Neural cell (in vitro differentiated cells): ENCODE data around the gene GRIK3. TPM values are rescaled to one million over a fixed set of nuclear protein-coding genes. Genes with fewer than 3 reads are reported as not detected.

Experiments
- H2AFZ ChIP-seq: fragments of 200-600, 300-800 bp; sonication (generic), shearing (Covaris generic); 2 replicates; pipeline ENCODE4 v1.6.0; 2014; ENCODE audit warnings: low read depth, mild to moderate bottlenecking, antibody characterized with exemption, low read length, moderate library complexity
- H3F3A ChIP-seq: fragments of 200-600 bp; shearing (Covaris generic); 2 replicates; pipeline ENCODE4 v1.6.1; 2016; ENCODE audit warnings: mild to moderate bottlenecking, moderate library complexity, mixed read lengths, antibody characterized with exemption, low read length; ENCODE audit not compliant: insufficient read depth, poor library complexity, severe bottlenecking
- H3K27ac ChIP-seq: fragments of 200-600, 300-800 bp; sonication (generic), shearing (Covaris generic); 2 replicates; pipeline ENCODE4 v1.5.1; 2014; ENCODE audit warnings: mild to moderate bottlenecking, low read length, moderate library complexity
- H3K27me3 ChIP-seq: fragments of 300-800, 200-600 bp; sonication (generic), shearing (Covaris generic); 2 replicates; pipeline ENCODE4 v1.6.0; 2014; ENCODE audit warnings: mild to moderate bottlenecking, low read depth, low read length, moderate library complexity; ENCODE audit not compliant: insufficient read depth
- H3K36me3 ChIP-seq: fragments of 300-800, 200-600 bp; sonication (generic), shearing (Covaris generic); 2 replicates; pipeline ENCODE4 v1.5.1; 2014; ENCODE audit warnings: mild to moderate bottlenecking, antibody characterized with exemption, low read length, moderate library complexity; ENCODE audit not compliant: insufficient read depth
- H3K4me2 ChIP-seq: fragments of 300-800, 200-600 bp; sonication (generic), shearing (Covaris generic); 2 replicates; pipeline ENCODE4 v1.6.0; 2014; ENCODE audit warnings: mild to moderate bottlenecking, low read length
- H3K4me3 ChIP-seq: fragments of 300-800, 200-600 bp; sonication (generic), shearing (Covaris generic); 2 replicates; pipeline ENCODE4 v1.5.1; 2014; ENCODE audit warnings: mild to moderate bottlenecking, low read length, moderate library complexity
- H3K79me2 ChIP-seq: fragments of 200-600 bp; shearing (Covaris generic); replicated peaks from 2 replicates; pipeline ENCODE4 v1.6.0; 2014; ENCODE audit warnings: mild to moderate bottlenecking, low read length, moderate library complexity; ENCODE audit not compliant: insufficient read depth
- H3K9ac ChIP-seq: fragments of 300-800, 200-600 bp; sonication (generic), shearing (Covaris generic); 2 replicates; pipeline ENCODE4 v1.6.1; 2016; ENCODE audit warnings: mild to moderate bottlenecking, low read length, mixed read lengths
- H3K9me2 ChIP-seq: fragments of 200-600 bp; shearing (Covaris generic); 2 replicates; pipeline ENCODE4 v1.6.1; 2016; ENCODE audit warnings: mild to moderate bottlenecking, low read length, mixed read lengths; ENCODE audit not compliant: insufficient read depth
- H3K9me3 ChIP-seq: fragments of 200-600, 300-800 bp; sonication (generic), shearing (Covaris generic); 2 replicates; pipeline ENCODE4 v1.6.1; 2016; ENCODE audit warnings: mild to moderate bottlenecking, mixed run types, low read length, moderate library complexity, mixed read lengths
- H4K20me1 ChIP-seq: fragments of 200-600 bp; shearing (Covaris generic); 2 replicates; pipeline ENCODE4 v1.6.1; 2016; ENCODE audit warnings: mild to moderate bottlenecking, mixed run types; ENCODE audit not compliant: insufficient read depth
- EP300 ChIP-seq: fragments of 450-650 bp; conservative IDR thresholded peaks from 2 replicates; pipeline ENCODE4 v1.6.1; 2014; ENCODE audit warnings: antibody characterized with exemption, mild to moderate bottlenecking, moderate library complexity; ENCODE audit not compliant: poor library complexity, severe bottlenecking
- EZH2 ChIP-seq: fragments of 200-600, 300-800 bp; shearing (Covaris generic), sonication (generic); IDR thresholded peaks from 2 replicates; pipeline ENCODE4 v1.6.1; 2014; ENCODE audit warnings: antibody characterized with exemption, low read length, borderline replicate concordance, mild to moderate bottlenecking; ENCODE audit not compliant: insufficient read depth, poor library complexity, severe bottlenecking
- MXI1 ChIP-seq: fragments of 450-650 bp; conservative IDR thresholded peaks from 2 replicates; pipeline ENCODE4 v1.6.1; 2014; ENCODE audit warnings: antibody characterized with exemption, mild to moderate bottlenecking; ENCODE audit not compliant: poor library complexity, severe bottlenecking
- POLR2AphosphoS5 ChIP-seq: IDR thresholded peaks from 2 replicates; pipeline ENCODE4 v1.6.1; 2012
- RAD21 ChIP-seq: fragments of 450-650 bp; conservative IDR thresholded peaks from 2 replicates; pipeline ENCODE4 v1.6.1; 2014; ENCODE audit warnings: antibody characterized with exemption, mild to moderate bottlenecking, moderate library complexity
- SMC3 ChIP-seq: fragments of 450-650 bp; conservative IDR thresholded peaks from 2 replicates; pipeline ENCODE4 v1.6.1; 2014; ENCODE audit warnings: antibody characterized with exemption, mild to moderate bottlenecking, moderate library complexity; ENCODE audit not compliant: poor library complexity
- TAF1 ChIP-seq: IDR thresholded peaks from 2 replicates; pipeline ENCODE4 v1.6.1; 2012; ENCODE audit warnings: low read depth
- polyA plus RNA-seq: library from polyadenylated mRNA; depleted of rRNA; stranded (reverse); fragments of >200 nt; gene quantifications from 2 replicates; pipeline ENCODE4 v1.2.3, GENCODE V29; 2014
- TF ChIP-seq, protein P1 (sequence below): IDR thresholded peaks from 2 replicates; pipeline ENCODE4 v1.6.1; 2012; ENCODE audit warnings: borderline replicate concordance
- TF ChIP-seq, protein P2 (sequence below): fragments of 450-650 bp; IDR thresholded peaks from 2 replicates; pipeline ENCODE4 v1.5.1; 2014; ENCODE audit warnings: antibody characterized with exemption, mild to moderate bottlenecking, moderate library complexity; ENCODE audit not compliant: poor library complexity, severe bottlenecking

GRIK3 gene
- polyA plus RNA-seq, 1 donor from 2014 or later, result 5.0 TPM

DNA sequence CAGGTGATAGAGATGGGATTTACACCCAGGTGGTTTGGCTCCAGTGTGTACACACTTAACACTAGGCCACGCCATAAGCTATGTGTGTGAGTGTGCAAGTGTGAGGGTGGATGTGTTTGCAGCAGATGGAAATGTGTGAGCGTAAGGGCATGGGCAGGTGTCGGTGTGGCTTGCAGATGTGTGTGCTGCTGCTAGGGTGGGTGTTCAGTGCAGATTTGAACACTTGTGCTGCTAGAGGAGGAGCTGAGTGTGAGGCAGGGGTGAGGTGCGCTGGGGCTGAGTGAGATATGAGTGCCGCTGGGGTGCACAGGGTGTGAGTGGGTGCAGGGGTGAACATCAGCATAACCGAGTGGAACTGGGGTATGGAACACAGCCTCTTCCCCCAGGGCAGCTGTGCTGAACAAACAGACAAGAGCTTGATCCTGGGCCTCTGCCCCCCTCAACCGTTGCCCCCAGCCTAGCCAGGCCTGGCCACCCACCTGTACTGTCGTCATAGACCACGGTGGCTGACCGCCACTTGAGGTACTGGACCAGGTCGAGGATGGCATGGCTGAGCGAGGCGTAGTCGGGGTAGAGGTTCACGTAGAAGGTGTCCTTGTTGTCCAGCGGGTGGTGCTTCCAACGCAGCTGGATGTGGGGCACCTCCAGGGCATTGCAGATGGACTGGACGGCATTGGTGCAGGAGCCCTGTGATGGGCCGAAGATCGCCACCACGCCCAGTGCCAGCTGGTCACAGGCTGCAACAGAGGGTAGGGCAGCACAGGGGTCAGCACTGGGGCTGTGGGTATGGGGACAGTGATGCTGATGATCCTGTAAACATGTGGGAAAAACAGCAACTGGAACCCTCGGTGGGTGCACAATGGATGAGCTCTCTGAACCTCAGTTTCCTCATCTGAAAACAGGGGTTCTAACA is 153.9 kb downstream of the GRIK3 start:
- Histone ChIP-seq H3K79me2 (no peaks in the 10 kb centered on the region), H3K4me3 (no peak overlapping the region), H3F3A (no peaks in the 10 kb centered on the region), H3K27ac (no peak overlapping the region), H4K20me1 (no peaks in the 10 kb centered on the region), H2AFZ (no peak overlapping the region), H3K9me2 (no peaks in the 10 kb centered on the region), H3K4me2 (no peak overlapping the region), H3K36me3 (no peaks in the 10 kb centered on the region), H3K27me3 (no peaks in the 10 kb centered on the region), H3K9ac (no peak overlapping the region), H3K9me3 (no peaks in the 10 kb centered on the region)
- TF ChIP-seq EZH2 (no peak), EP300 (no peak), TAF1 (no peak), SMC3 (no peak), RAD21 (no peak), POLR2AphosphoS5 (no peak), MXI1 (no peak)
- TF ChIP-seq, protein P1, sequence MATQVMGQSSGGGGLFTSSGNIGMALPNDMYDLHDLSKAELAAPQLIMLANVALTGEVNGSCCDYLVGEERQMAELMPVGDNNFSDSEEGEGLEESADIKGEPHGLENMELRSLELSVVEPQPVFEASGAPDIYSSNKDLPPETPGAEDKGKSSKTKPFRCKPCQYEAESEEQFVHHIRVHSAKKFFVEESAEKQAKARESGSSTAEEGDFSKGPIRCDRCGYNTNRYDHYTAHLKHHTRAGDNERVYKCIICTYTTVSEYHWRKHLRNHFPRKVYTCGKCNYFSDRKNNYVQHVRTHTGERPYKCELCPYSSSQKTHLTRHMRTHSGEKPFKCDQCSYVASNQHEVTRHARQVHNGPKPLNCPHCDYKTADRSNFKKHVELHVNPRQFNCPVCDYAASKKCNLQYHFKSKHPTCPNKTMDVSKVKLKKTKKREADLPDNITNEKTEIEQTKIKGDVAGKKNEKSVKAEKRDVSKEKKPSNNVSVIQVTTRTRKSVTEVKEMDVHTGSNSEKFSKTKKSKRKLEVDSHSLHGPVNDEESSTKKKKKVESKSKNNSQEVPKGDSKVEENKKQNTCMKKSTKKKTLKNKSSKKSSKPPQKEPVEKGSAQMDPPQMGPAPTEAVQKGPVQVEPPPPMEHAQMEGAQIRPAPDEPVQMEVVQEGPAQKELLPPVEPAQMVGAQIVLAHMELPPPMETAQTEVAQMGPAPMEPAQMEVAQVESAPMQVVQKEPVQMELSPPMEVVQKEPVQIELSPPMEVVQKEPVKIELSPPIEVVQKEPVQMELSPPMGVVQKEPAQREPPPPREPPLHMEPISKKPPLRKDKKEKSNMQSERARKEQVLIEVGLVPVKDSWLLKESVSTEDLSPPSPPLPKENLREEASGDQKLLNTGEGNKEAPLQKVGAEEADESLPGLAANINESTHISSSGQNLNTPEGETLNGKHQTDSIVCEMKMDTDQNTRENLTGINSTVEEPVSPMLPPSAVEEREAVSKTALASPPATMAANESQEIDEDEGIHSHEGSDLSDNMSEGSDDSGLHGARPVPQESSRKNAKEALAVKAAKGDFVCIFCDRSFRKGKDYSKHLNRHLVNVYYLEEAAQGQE, result no peak
- TF ChIP-seq, protein P2, sequence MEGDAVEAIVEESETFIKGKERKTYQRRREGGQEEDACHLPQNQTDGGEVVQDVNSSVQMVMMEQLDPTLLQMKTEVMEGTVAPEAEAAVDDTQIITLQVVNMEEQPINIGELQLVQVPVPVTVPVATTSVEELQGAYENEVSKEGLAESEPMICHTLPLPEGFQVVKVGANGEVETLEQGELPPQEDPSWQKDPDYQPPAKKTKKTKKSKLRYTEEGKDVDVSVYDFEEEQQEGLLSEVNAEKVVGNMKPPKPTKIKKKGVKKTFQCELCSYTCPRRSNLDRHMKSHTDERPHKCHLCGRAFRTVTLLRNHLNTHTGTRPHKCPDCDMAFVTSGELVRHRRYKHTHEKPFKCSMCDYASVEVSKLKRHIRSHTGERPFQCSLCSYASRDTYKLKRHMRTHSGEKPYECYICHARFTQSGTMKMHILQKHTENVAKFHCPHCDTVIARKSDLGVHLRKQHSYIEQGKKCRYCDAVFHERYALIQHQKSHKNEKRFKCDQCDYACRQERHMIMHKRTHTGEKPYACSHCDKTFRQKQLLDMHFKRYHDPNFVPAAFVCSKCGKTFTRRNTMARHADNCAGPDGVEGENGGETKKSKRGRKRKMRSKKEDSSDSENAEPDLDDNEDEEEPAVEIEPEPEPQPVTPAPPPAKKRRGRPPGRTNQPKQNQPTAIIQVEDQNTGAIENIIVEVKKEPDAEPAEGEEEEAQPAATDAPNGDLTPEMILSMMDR, result no peak

DNA sequence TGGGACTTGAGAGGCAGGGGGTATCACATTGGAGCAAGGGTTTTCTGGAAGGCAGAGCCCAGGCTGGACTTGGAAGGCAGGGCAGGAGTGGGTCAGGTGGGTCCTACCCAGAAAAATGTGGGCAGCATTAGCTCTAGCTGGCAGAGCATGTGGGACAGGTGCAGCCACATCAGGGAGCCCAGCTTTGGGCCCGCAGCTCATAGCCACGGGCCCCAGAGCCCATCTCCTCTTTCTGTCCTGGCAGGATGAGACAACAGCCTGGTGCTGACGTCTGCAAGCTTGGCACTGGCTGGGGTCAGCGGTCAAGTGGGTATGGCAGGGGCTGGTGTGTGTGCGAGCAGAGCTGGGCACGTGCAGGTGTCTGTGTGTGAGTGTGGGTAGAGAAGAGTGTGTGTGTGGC is 154.7 kb downstream of the GRIK3 start:
- Histone ChIP-seq H3K4me2 (no peak overlapping the region), H3K27me3 (no peaks in the 10 kb centered on the region), H2AFZ (no peak overlapping the region), H3K36me3 (no peaks in the 10 kb centered on the region), H3K9me2 (no peaks in the 10 kb centered on the region), H4K20me1 (no peaks in the 10 kb centered on the region), H3K27ac (no peak overlapping the region), H3K79me2 (no peaks in the 10 kb centered on the region), H3K4me3 (no peak overlapping the region), H3K9me3 (no peaks in the 10 kb centered on the region), H3K9ac (no peak overlapping the region), H3F3A (no peaks in the 10 kb centered on the region)
- no peak for TF ChIP-seq EZH2
